K562 (cell line): Measurements from ENCODE around the gene KCTD7. TPM values are rescaled to one million over a fixed set of nuclear protein-coding genes. Genes with fewer than 3 reads are reported as not detected.

Source experiments
- CC2D1A ChIP-seq: fragments of 450-650 bp; IDR thresholded peaks from 2 replicates; pipeline ENCODE4 v1.6.1; 2017; ENCODE audit warnings: mild to moderate bottlenecking
- CREB3 ChIP-seq: fragments of 450-650 bp; conservative IDR thresholded peaks from 2 replicates; pipeline ENCODE4 v1.6.1; 2016; ENCODE audit warnings: missing genetic modification characterization, low read depth, mild to moderate bottlenecking, missing compliant biosample characterization, moderate library complexity
- ESRRB ChIP-seq: fragments of 250-450 bp; sonication (Bioruptor Pico); IDR thresholded peaks from 2 replicates; pipeline ENCODE4 v1.5.0; 2020; ENCODE audit warnings: mild to moderate bottlenecking, moderate library complexity, borderline replicate concordance
- ETV1 ChIP-seq: fragments of 450-650 bp; conservative IDR thresholded peaks from 2 replicates; pipeline ENCODE4 v1.6.1; 2016; ENCODE audit warnings: missing genetic modification characterization, control low read depth, low read depth, missing compliant biosample characterization
- FOXJ2 ChIP-seq: fragments of 200-800 bp; sonication (Bioruptor generic); IDR thresholded peaks from 2 replicates; pipeline ENCODE4 v1.6.1; 2016; ENCODE audit warnings: missing genetic modification characterization, missing compliant biosample characterization
- KAT8 ChIP-seq: fragments of 450-650 bp; IDR thresholded peaks from 2 replicates; pipeline ENCODE4 v1.6.1; 2016; ENCODE audit warnings: low read depth, mild to moderate bottlenecking
- KLF6 ChIP-seq: fragments of 250-450 bp; sonication (Bioruptor Pico); IDR thresholded peaks from 2 replicates; pipeline ENCODE4 v1.4.0; 2020; ENCODE audit warnings: mild to moderate bottlenecking, moderate library complexity, borderline replicate concordance
- NCOR1 ChIP-seq: fragments of 450-650 bp; IDR thresholded peaks from 2 replicates; pipeline ENCODE4 v1.6.1; 2016; ENCODE audit warnings: mild to moderate bottlenecking, moderate library complexity
- PBX2 ChIP-seq, 2 experiments: IDR thresholded peaks in 1 of 2; conservative IDR thresholded peaks in 1 of 2; 2 replicates each; pipeline ENCODE4 v1.6.1; 2016; ENCODE audit warnings: low read depth in 2 of 2, mild to moderate bottlenecking in 1 of 2, missing compliant biosample characterization in 1 of 2, missing genetic modification characterization in 1 of 2, moderate library complexity in 1 of 2
- PTTG1 ChIP-seq: fragments of 450-650 bp; IDR thresholded peaks from 2 replicates; pipeline ENCODE4 v1.6.1; 2016; ENCODE audit warnings: low read depth, mild to moderate bottlenecking, missing genetic modification characterization, missing compliant biosample characterization
- SPI1 ChIP-seq: IDR thresholded peaks from 2 replicates; pipeline ENCODE4 v1.6.1; 2011; ENCODE audit warnings: low read depth, low read length, control low read depth, borderline replicate concordance
- TEAD1 ChIP-seq, 2 experiments: fragments of 450-650 bp in 1 of 2; sonication (generic) in 1 of 2; formaldehyde crosslinking; IDR thresholded peaks; 2 replicates each; pipeline versions ENCODE4 v1.4.0 to v1.8.0; 2020 to 2022; ENCODE audit warnings: mild to moderate bottlenecking in 2 of 2, missing genetic modification reagents in 1 of 2
- ZNF12 ChIP-seq: sonication (generic); formaldehyde crosslinking; IDR thresholded peaks from 2 replicates; pipeline ENCODE4 v1.4.0; 2020; ENCODE audit warnings: mild to moderate bottlenecking, missing genetic modification reagents
- ZNF263 ChIP-seq: sonication (generic); formaldehyde crosslinking; IDR thresholded peaks from 2 replicates; pipeline ENCODE4 v1.8.0; 2022; ENCODE audit warnings: mild to moderate bottlenecking, missing genetic modification reagents, borderline replicate concordance
- ZNF584 ChIP-seq: fragments of 200-800 bp; sonication (Bioruptor generic); IDR thresholded peaks from 2 replicates; pipeline ENCODE4 v1.6.1; 2016; ENCODE audit warnings: low read depth, mild to moderate bottlenecking, missing genetic modification characterization, missing compliant biosample characterization
- ZNF586 ChIP-seq: fragments of 450-650 bp; formaldehyde crosslinking; conservative IDR thresholded peaks from 2 replicates; pipeline ENCODE4 v1.4.0; 2020; ENCODE audit warnings: mild to moderate bottlenecking, moderate library complexity
- ZNF699 ChIP-seq: fragments of 250-450 bp; sonication (Bioruptor Pico); IDR thresholded peaks from 2 replicates; pipeline ENCODE4 v1.8.0; 2021; ENCODE audit warnings: mild to moderate bottlenecking, moderate library complexity; ENCODE audit not compliant: insufficient replicate concordance
- polyA plus RNA-seq, 8 experiments: library from polyadenylated mRNA; depleted of rRNA in 4 of 8; stranded (reverse) in 5 of 8; unstranded in 3 of 8; fragments of >200 nt; fragmentation: Nextera tagmentation in 2 of 8; fragmentation: Illumina TruSeq in 1 of 8; extraction: Ambion mirVana in 2 of 8; extraction: Trizol in 1 of 8; gene quantifications; 2 replicates each; pipeline versions ENCODE4 v1.2.1 to v1.2.3, GENCODE V29; 2011 to 2014; ENCODE audit warnings: inconsistent platforms in 1 of 8, missing spikeins in 1 of 8
- total RNA-seq, 7 experiments: library from RNA; depleted of rRNA in 6 of 7; stranded (reverse); fragments of >200 nt in 6 of 7; fragmentation: Illumina TruSeq in 2 of 7; extraction: Trizol in 2 of 7; gene quantifications; 2 replicates each; pipeline versions ENCODE4 v1.2.1 to v1.2.3, GENCODE V29; 2011 to 2021; ENCODE audit warnings: low replicate concordance in 1 of 7
- TF ChIP-seq, protein P1 (sequence below), 2 experiments: IDR thresholded peaks; 2 replicates each; pipeline ENCODE4 v1.6.1; 2012; ENCODE audit warnings: improper control_type of control experiment in 2 of 2, low read depth in 2 of 2, low read length in 2 of 2, borderline replicate concordance in 1 of 2

Gene KCTD7
- total and polyA plus RNA-seq, 9 of the 15 experiments (the other 6 are each of a cell fraction or from before 2014, with no cell fraction given), result 1.5 to 26.0 (median 9.0) TPM

DNA sequence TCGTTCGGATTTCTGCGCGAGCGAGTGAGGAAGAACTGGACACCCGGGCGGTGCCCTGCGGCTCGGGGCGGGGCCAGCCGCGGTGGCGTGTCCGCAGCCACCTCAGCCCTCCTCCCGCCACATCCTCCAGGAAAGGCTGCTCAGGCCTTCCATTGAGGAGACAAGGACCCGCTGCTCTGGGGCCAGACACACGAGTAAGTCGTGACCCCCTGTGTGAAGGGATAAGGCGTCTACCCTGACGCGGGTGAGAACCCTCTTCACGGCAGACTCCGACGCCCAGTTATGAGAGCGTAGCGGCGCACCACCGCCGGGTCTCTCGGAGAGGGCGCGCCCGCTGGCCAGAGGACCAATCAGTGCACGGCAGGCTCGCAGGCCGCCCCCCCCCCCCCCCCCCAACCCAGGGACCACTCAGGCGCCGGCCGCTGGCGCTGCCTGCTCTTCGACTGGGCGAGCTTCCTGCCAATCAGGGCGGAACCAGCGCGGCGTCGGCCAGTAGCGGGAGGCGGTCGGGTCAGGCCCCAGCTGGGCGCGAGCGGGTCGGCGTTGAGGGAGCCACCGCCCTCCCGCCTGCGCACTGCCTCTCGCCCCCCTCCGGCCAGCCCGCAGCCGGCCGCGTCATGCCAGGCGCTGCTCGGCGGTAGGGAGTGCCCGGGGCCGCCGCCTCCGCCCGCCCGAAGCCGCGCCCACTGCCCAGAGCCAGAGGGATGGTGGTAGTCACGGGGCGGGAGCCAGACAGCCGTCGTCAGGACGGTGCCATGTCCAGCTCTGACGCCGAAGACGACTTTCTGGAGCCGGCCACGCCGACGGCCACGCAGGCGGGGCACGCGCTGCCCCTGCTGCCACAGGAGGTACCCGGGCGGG is at the start of gene KCTD7 (continued):
- TF ChIP-seq ZNF584 (CRISPR knock-in tag) (no peak), ZNF586 (CRISPR knock-in tag) (no peak), KLF6 (peak; percentile 63; the same call in 1 of the 2 replicates), CC2D1A (no peak), ZNF699 (CRISPR knock-in tag) (no peak), ZNF263 (peak; percentile 66; the same call in 1 of the 2 replicates), SPI1 (no peak), KAT8 (no peak), PTTG1 (tag) (no peak), NCOR1 (no peak), PBX2 (CRISPR knock-in tag; IDR thresholded peaks at IDR 0.05; ENCODE audit: low read depth) (peak; percentile 93), PBX2 (tag; conservative IDR thresholded peaks at IDR 0.05; ENCODE audit: low read depth) (peak; percentile 75), TEAD1 (CRISPR knock-in tag; IDR thresholded peaks at IDR 0.05) (peak; percentile 49 to 68; a peak in 2 of 4 replicates), ZNF12 (no peak), FOXJ2 (tag) (no peak), ETV1 (no peak), ESRRB (CRISPR knock-in tag) (no peak), CREB3 (tag) (no peak)
- TF ChIP-seq, protein P1, sequence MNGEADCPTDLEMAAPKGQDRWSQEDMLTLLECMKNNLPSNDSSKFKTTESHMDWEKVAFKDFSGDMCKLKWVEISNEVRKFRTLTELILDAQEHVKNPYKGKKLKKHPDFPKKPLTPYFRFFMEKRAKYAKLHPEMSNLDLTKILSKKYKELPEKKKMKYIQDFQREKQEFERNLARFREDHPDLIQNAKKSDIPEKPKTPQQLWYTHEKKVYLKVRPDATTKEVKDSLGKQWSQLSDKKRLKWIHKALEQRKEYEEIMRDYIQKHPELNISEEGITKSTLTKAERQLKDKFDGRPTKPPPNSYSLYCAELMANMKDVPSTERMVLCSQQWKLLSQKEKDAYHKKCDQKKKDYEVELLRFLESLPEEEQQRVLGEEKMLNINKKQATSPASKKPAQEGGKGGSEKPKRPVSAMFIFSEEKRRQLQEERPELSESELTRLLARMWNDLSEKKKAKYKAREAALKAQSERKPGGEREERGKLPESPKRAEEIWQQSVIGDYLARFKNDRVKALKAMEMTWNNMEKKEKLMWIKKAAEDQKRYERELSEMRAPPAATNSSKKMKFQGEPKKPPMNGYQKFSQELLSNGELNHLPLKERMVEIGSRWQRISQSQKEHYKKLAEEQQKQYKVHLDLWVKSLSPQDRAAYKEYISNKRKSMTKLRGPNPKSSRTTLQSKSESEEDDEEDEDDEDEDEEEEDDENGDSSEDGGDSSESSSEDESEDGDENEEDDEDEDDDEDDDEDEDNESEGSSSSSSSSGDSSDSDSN (IDR thresholded peaks at IDR 0.05; ENCODE audit: borderline replicate concordance in 1 of 2, low read depth in 2 of 2, low read length in 2 of 2), result 0 out of 4 replicates have a peak, but pooled peaks of 1 of the 2 experiments have one; percentile 31
